GM15510 (cell line): Measurements from ENCODE around the gene IGF1.

Experiments used
- POLR2A ChIP-seq: IDR thresholded peaks from 3 replicates; pipeline ENCODE4 v1.6.1; 2011; ENCODE audit warnings: borderline replicate concordance; ENCODE audit not compliant: insufficient read length; ENCODE audit errors: extremely low read depth

Gene IGF1

DNA sequence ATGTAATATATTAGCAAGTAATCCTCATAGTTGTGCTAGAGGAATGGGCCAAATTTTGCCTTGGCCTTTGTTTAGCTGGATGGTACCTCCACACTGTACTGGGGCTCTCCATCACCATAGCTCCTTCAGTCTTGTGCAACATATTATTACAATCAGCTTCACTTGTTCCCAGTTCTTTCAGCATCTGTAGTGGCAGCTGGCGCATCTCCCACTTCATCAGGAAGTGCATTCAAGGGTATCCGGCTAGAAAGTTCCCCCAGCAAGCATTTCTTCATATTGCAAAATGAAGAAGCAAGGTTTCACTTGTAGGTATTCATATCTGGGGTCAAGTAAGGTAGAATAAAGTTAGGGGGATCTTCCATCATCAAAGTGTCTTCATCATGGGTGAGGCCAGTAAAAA, 123.7 kb downstream of the IGF1 start:
- no peak for TF ChIP-seq POLR2A

DNA sequence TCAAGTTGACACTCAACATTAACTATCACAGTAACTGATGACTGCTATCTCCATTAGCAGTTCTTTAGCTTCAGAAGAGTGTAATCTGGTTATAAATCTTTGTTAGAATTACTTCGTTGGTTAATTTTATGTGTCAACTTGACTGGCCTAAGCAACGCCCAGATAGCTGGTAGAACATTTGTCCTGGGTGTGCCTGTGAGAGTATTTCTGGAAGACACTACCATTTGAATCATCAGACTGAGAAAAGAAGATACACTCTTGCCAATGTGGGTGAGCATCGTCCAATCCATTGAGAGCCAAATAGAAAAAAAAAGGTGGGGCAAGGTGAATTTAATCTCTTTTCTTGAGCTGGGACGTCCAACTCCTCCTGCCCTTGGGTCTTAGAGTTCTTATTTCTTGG, 129.0 kb downstream of the IGF1 start:
- TF ChIP-seq POLR2A: no peak

DNA sequence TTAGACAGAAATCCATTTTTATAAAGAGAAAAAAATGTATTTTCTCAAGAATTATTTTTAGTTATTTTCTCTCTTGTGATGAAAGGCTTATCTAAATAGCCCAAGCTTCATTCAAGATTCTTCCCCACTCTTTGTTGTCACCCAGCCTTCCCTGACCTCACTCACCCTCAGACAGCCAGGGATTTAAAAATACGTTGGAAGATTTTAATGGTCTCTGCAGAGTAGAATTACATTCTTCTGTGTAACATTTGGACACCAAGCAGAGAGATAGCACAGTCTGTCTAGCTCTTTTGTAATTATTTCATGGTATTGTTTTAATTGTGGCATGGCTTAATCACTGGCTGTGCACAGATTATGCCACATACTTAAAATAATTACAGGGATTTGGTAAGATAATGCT, 130.3 kb downstream of the IGF1 start:
- no peak for TF ChIP-seq POLR2A

DNA sequence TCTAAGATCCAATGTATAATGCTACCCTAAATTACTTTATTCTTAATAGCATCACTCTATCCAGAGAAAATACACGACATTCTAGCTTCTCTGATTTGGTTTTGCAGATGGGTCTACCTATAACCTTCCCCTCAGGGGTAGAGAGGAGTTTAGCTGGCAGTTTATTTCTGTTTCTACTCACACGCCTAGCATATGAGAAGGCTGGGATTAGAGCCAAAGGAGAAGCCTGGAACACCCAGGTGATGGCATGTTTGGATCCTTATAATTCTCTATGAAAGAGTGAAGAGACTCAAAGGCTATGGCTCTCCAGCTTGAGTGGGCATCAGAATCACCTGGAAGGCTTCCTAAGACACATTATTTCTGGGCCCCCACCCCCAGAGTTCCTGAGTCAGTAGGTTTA, 131.3 kb downstream of the IGF1 start:
- TF ChIP-seq POLR2A: no peak

DNA sequence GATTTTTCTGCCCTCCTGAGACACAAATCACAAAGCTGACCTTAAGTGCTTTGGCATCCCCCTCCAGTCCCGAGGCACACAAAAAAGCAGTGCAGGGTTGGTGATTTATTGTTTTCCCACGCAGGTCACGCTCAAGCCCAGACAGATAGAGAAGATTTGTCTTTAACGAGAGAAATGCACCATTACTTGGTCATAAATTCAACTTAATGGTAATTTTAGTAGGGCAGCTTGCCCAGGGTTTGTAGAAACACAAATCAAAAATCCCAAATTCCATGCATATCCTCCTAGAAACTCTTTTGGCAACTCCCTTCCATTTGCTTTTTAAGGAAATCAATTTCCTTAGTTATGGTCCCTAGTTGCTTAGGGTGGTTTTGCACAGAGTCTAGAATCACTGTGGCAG, 132.6 kb downstream of the IGF1 start:
- no peak for TF ChIP-seq POLR2A
